ENCODE measurements around the gene EPOP.

The EPOP gene

GRCh38 chr17:38705803-38706504, 31.2 kb upstream of the EPOP start:
- DNase-seq = peak; percentile 63

GRCh38 chr17:38705523-38705802, 30.7 kb upstream of the EPOP start:
- DNase-seq = no peak

- DNase-seq = peak; percentile 86
Measured at GRCh38 chr17:38704606-38705522, 30.1 kb upstream of the EPOP start, which contains the start of gene MLLT6. Gene MLLT6 (plus strand): TSS chr17:38705273. CDS start chr17:38705633, 360 bp downstream.

- DNase-seq = peak; percentile 76
Measured at GRCh38 chr17:38703742-38704605, 29.2 kb upstream of the EPOP start.

GRCh38 chr17:38702916-38703741, 28.4 kb upstream of the EPOP start:
- no peak for DNase-seq

- DNase-seq = peak; percentile 93
Measured at GRCh38 chr17:38702166-38702915, 27.6 kb upstream of the EPOP start.

- no peak for DNase-seq
Measured at GRCh38 chr17:38701504-38702165, 26.9 kb upstream of the EPOP start.

GRCh38 chr17:38698760-38699159, 24.0 kb upstream of the EPOP start:
- DNase-seq = no peak

- DNase-seq = no peak
Measured at GRCh38 chr17:38697061-38697820, 22.5 kb upstream of the EPOP start.

- DNase-seq = peak; percentile 92
Measured at GRCh38 chr17:38693700-38694329, 19.1 kb upstream of the EPOP start.

GRCh38 chr17:38691154-38691553, 16.4 kb upstream of the EPOP start:
- no peak for DNase-seq

GRCh38 chr17:38690386-38690785, 15.6 kb upstream of the EPOP start:
- DNase-seq = no peak

GRCh38 chr17:38687286-38687685, 12.5 kb upstream of the EPOP start:
- DNase-seq = no peak

GRCh38 chr17:38685491-38685890, 10.7 kb upstream of the EPOP start:
- DNase-seq = no peak

GRCh38 chr17:38681096-38681495, 6.3 kb upstream of the EPOP start:
- no peak for DNase-seq

GRCh38 chr17:38677819-38678218, 3.1 kb upstream of the EPOP start:
- DNase-seq = no peak

GRCh38 chr17:38676706-38677504, 2.1 kb upstream of the EPOP start:
- peak; percentile 89 for DNase-seq

- DNase-seq = peak; percentile 35
Measured at GRCh38 chr17:38674014-38674748, 576 bp downstream of the EPOP start.

All from femur (tissue), 1 donor.